SK-N-SH treated with all-trans-retinoic acid at 6 μM for 48 hours (cell line): ENCODE measurements around the gene CHPF2.

Experiments used
- ARNTL ChIP-seq: fragments of 450-650 bp; formaldehyde crosslinking; IDR thresholded peaks from 2 replicates; pipeline ENCODE4 v1.5.0; 2020; ENCODE audit warnings: low read depth, mild to moderate bottlenecking, moderate library complexity, borderline replicate concordance
- OSR1 ChIP-seq: fragments of 250-450 bp; sonication (Bioruptor Pico); IDR thresholded peaks from 2 replicates; pipeline ENCODE4 v1.8.0; 2022; ENCODE audit warnings: moderate library complexity, mild to moderate bottlenecking, inconsistent platforms
- PATZ1 ChIP-seq: fragments of 250-450 bp; sonication (Bioruptor Pico); IDR thresholded peaks from 2 replicates; pipeline ENCODE4 v1.8.0; 2020; ENCODE audit warnings: mild to moderate bottlenecking, moderate library complexity, borderline replicate concordance
- PPARA ChIP-seq: fragments of 250-450 bp; sonication (Bioruptor Pico); IDR thresholded peaks from 2 replicates; pipeline ENCODE4 v1.5.0; 2020; ENCODE audit warnings: mild to moderate bottlenecking, borderline replicate concordance
- RARB ChIP-seq: fragments of 250-450 bp; sonication (Bioruptor Pico); IDR thresholded peaks from 2 replicates; pipeline ENCODE4 v1.8.0; 2021; ENCODE audit warnings: mild to moderate bottlenecking, moderate library complexity
- SNAI2 ChIP-seq: fragments of 250-450 bp; sonication (Bioruptor Pico); IDR thresholded peaks from 2 replicates; pipeline ENCODE4 v1.5.0; 2020; ENCODE audit warnings: mild to moderate bottlenecking, moderate library complexity
- TOX ChIP-seq: fragments of 250-450 bp; sonication (Bioruptor Pico); IDR thresholded peaks from 2 replicates; pipeline ENCODE4 v1.8.0; 2021; ENCODE audit warnings: mild to moderate bottlenecking, moderate library complexity, borderline replicate concordance
- ZC3H10 ChIP-seq: fragments of 250-450 bp; sonication (Bioruptor Pico); IDR thresholded peaks from 2 replicates; pipeline ENCODE4 v1.5.1; 2021; ENCODE audit warnings: mild to moderate bottlenecking, moderate library complexity
- ZFP3 ChIP-seq: fragments of 250-450 bp; sonication (Bioruptor Pico); IDR thresholded peaks from 2 replicates; pipeline ENCODE4 v1.5.0; 2020; ENCODE audit warnings: mild to moderate bottlenecking, moderate library complexity
- ZNF70 ChIP-seq: fragments of 450-650 bp; formaldehyde crosslinking; IDR thresholded peaks from 2 replicates; pipeline ENCODE4 v1.5.0; 2020; ENCODE audit warnings: mild to moderate bottlenecking, moderate library complexity
- ZNF8 ChIP-seq: fragments of 450-650 bp; formaldehyde crosslinking; IDR thresholded peaks from 2 replicates; pipeline ENCODE4 v1.5.0; 2020; ENCODE audit warnings: mild to moderate bottlenecking, moderate library complexity
- TF ChIP-seq, protein P1 (sequence below): fragments of 250-450 bp; sonication (Bioruptor Pico); IDR thresholded peaks from 2 replicates; pipeline ENCODE4 v1.5.0; 2020; ENCODE audit warnings: mild to moderate bottlenecking, moderate library complexity
- TF ChIP-seq, protein P2 (sequence below): fragments of 250-450 bp; sonication (Bioruptor Pico); IDR thresholded peaks from 2 replicates; pipeline ENCODE4 v1.5.1; 2021; ENCODE audit warnings: mild to moderate bottlenecking, moderate library complexity

- no peak for TF ChIP-seq TOX (CRISPR knock-in tag)
- TF ChIP-seq ZFP3, result no peak
- TF ChIP-seq ARNTL (CRISPR knock-in tag), result no peak
- TF ChIP-seq ZC3H10 (CRISPR knock-in tag), result no peak
- TF ChIP-seq, protein P1, sequence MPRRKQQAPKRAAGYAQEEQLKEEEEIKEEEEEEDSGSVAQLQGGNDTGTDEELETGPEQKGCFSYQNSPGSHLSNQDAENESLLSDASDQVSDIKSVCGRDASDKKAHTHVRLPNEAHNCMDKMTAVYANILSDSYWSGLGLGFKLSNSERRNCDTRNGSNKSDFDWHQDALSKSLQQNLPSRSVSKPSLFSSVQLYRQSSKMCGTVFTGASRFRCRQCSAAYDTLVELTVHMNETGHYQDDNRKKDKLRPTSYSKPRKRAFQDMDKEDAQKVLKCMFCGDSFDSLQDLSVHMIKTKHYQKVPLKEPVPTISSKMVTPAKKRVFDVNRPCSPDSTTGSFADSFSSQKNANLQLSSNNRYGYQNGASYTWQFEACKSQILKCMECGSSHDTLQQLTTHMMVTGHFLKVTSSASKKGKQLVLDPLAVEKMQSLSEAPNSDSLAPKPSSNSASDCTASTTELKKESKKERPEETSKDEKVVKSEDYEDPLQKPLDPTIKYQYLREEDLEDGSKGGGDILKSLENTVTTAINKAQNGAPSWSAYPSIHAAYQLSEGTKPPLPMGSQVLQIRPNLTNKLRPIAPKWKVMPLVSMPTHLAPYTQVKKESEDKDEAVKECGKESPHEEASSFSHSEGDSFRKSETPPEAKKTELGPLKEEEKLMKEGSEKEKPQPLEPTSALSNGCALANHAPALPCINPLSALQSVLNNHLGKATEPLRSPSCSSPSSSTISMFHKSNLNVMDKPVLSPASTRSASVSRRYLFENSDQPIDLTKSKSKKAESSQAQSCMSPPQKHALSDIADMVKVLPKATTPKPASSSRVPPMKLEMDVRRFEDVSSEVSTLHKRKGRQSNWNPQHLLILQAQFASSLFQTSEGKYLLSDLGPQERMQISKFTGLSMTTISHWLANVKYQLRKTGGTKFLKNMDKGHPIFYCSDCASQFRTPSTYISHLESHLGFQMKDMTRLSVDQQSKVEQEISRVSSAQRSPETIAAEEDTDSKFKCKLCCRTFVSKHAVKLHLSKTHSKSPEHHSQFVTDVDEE (CRISPR knock-in tag), result no peak
- TF ChIP-seq ZNF70 (CRISPR knock-in tag), result no peak
- no peak for TF ChIP-seq SNAI2
- no peak for TF ChIP-seq PATZ1 (CRISPR knock-in tag)
- TF ChIP-seq PPARA, result no peak
- TF ChIP-seq ZNF8 (CRISPR knock-in tag), result no peak
- TF ChIP-seq RARB (CRISPR knock-in tag), result no peak
- no peak for TF ChIP-seq OSR1
- TF ChIP-seq, protein P2, sequence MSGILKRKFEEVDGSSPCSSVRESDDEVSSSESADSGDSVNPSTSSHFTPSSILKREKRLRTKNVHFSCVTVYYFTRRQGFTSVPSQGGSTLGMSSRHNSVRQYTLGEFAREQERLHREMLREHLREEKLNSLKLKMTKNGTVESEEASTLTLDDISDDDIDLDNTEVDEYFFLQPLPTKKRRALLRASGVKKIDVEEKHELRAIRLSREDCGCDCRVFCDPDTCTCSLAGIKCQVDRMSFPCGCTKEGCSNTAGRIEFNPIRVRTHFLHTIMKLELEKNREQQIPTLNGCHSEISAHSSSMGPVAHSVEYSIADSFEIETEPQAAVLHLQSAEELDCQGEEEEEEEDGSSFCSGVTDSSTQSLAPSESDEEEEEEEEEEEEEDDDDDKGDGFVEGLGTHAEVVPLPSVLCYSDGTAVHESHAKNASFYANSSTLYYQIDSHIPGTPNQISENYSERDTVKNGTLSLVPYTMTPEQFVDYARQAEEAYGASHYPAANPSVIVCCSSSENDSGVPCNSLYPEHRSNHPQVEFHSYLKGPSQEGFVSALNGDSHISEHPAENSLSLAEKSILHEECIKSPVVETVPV, result no peak
Measured at GRCh38 chr7:151229249-151229648, 3.0 kb upstream of the CHPF2 start.
